Adrenal gland (tissue), 5 donors: ENCODE measurements around the gene RAD51D.

Source experiments
- POLR2A ChIP-seq, 2 donors: fragments of 450-650 bp; IDR thresholded peaks; one replicate each; pipeline ENCODE4 v1.6.1; 2017; ENCODE audit warnings: antibody characterized with exemption in 2 of 2, mild to moderate bottlenecking in 2 of 2, moderate library complexity in 1 of 2
- TF ChIP-seq, protein P1 (sequence below), 6 experiments: fragments of 450-650 bp in 4 of 6; fragments of 200-600 bp in 2 of 6; sonication (generic) in 1 of 6; IDR thresholded peaks; 1 replicate in 5 of 6; 2 replicates in 1 of 6; pipeline versions ENCODE4 v1.5.1 to v1.8.0; 2016 to 2021; ENCODE audit warnings: antibody characterized with exemption in 6 of 6, mild to moderate bottlenecking in 2 of 6, moderate library complexity in 1 of 6
- donor health status: DM: no; HTN: no; CAD: no.

DNA sequence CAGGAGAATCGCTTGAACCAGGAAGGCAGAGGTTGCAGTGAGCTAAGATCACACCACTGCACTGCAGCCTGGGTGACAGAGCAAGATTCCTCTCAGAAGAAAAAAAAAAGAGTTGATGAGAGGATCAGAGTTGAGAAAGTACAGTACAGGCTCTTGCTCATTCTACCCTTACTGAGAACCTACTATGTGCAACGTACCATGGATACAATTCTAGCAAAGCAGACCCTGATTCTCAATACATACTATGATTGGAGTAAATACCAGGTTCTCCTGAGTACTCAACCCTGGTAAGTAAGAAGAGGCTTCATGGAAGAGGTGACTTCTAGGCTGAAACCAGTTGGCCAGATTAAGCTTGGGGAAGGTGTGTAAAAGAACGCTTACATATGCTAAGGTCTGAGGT is 57.4 kb downstream of the RAD51D start:
- TF ChIP-seq, protein P1, sequence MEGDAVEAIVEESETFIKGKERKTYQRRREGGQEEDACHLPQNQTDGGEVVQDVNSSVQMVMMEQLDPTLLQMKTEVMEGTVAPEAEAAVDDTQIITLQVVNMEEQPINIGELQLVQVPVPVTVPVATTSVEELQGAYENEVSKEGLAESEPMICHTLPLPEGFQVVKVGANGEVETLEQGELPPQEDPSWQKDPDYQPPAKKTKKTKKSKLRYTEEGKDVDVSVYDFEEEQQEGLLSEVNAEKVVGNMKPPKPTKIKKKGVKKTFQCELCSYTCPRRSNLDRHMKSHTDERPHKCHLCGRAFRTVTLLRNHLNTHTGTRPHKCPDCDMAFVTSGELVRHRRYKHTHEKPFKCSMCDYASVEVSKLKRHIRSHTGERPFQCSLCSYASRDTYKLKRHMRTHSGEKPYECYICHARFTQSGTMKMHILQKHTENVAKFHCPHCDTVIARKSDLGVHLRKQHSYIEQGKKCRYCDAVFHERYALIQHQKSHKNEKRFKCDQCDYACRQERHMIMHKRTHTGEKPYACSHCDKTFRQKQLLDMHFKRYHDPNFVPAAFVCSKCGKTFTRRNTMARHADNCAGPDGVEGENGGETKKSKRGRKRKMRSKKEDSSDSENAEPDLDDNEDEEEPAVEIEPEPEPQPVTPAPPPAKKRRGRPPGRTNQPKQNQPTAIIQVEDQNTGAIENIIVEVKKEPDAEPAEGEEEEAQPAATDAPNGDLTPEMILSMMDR (IDR thresholded peaks at IDR 0.05): no peak
- no peak for TF ChIP-seq POLR2A (IDR thresholded peaks at IDR 0.05)
